T-cell (primary cell): ENCODE data around the gene NFKBIL1. TPM values are rescaled to one million over a fixed set of nuclear protein-coding genes. Genes with fewer than 3 reads are reported as not detected.
"Not testable (repeated sequence)": the region's sequence is repeated elsewhere in the genome, so short reads cannot be mapped to it uniquely, and the experiment has no call there.

ENCODE experiments used
- ATAC-seq, 4 experiments: fragments of 200-7000 bp in 3 of 4; fragments of 150-1000 bp in 1 of 4; cut with Tn5 transposase; replicated peaks in 1 of 4; 1 replicate in 3 of 4; 2 replicates in 1 of 4; pipeline ENCODE4 v1.10.0; 2021; ENCODE audit warnings: moderate library complexity in 3 of 4, mild to moderate bottlenecking in 2 of 4, moderate number of reproducible peaks in 1 of 4
- CTCF ChIA-PET, 2 donors: fragments of 300-600 bp; sonication (Branson Sonifier 250); formaldehyde crosslinking; loops; one replicate each; lab custom pipeline; 2022; ENCODE audit warnings: antibody characterized with exemption in 2 of 2; lab: Charles Lee
- POLR2A ChIA-PET, 2 donors: fragments of 300-600 bp; sonication (Branson Sonifier 250); formaldehyde crosslinking; loops; one replicate each; lab custom pipeline; 2022; ENCODE audit warnings: antibody characterized with exemption in 2 of 2; lab: Charles Lee
- DNase-seq, 35 experiments: peaks; one replicate each; pipeline versions ENCODE4 v3.0.0 to v3.0.0-alpha.2; 2013 to 2023
- H3K27ac ChIP-seq: one replicate; pipeline ENCODE4 v1.5.1; 2013; ENCODE audit warnings: low read length
- H3K27me3 ChIP-seq, 2 experiments: replicated peaks in 1 of 2; 1 replicate in 1 of 2; 2 replicates in 1 of 2; pipeline versions ENCODE4 v1.6.1 to v1.7.0; 2013; ENCODE audit warnings: low read length in 1 of 2, mixed read lengths in 1 of 2; ENCODE audit not compliant: control insufficient read depth in 2 of 2, insufficient read depth in 2 of 2; ENCODE audit errors: extremely low read depth in 1 of 2
- H3K36me3 ChIP-seq, 2 donors: 1 replicate in 1 of 2; 2 replicates in 1 of 2; pipeline versions ENCODE4 v1.6.1 to v1.7.0; 2013; ENCODE audit warnings: low read length in 1 of 2; ENCODE audit not compliant: control insufficient read depth in 2 of 2, insufficient read depth in 1 of 2; ENCODE audit errors: extremely low read depth in 1 of 2
- H3K4me1 ChIP-seq, 2 experiments: 1 replicate in 1 of 2; 2 replicates in 1 of 2; pipeline versions ENCODE4 v1.6.1 to v1.7.0; 2013; ENCODE audit warnings: low read length in 2 of 2, mixed read lengths in 1 of 2; ENCODE audit not compliant: insufficient read depth in 2 of 2, control insufficient read depth in 1 of 2; ENCODE audit errors: extremely low read depth in 1 of 2
- H3K4me3 ChIP-seq, 2 donors: 1 replicate in 1 of 2; 2 replicates in 1 of 2; pipeline versions ENCODE4 v1.5.1 to v1.7.0; 2013; ENCODE audit warnings: mild to moderate bottlenecking in 2 of 2, low read length in 1 of 2, moderate library complexity in 1 of 2; ENCODE audit not compliant: control insufficient read depth in 1 of 2; ENCODE audit errors: extremely low read depth in 1 of 2
- H3K9me3 ChIP-seq: 2 replicates; pipeline ENCODE4 v1.7.0; 2013
- H3K27ac Mint-ChIP-seq, 2 donors: one replicate each; pipeline ENCODE4 v1.8.0; 2020 to 2021; ENCODE audit warnings: mild to moderate bottlenecking in 2 of 2, mixed read lengths in 2 of 2
- H3K27me3 Mint-ChIP-seq, 2 donors: one replicate each; pipeline ENCODE4 v1.8.0; 2021 to 2022; ENCODE audit warnings: mixed read lengths in 2 of 2
- H3K36me3 Mint-ChIP-seq: one replicate; pipeline ENCODE4 v1.8.0; 2021; ENCODE audit warnings: mixed read lengths
- H3K4me1 Mint-ChIP-seq, 3 donors: one replicate each; pipeline ENCODE4 v1.8.0; 2020 to 2022; ENCODE audit warnings: mixed read lengths in 3 of 3, mild to moderate bottlenecking in 1 of 3
- H3K4me3 Mint-ChIP-seq, 3 donors: one replicate each; pipeline ENCODE4 v1.8.0; 2020 to 2022; ENCODE audit warnings: mild to moderate bottlenecking in 3 of 3, mixed read lengths in 3 of 3, moderate library complexity in 3 of 3
- H3K9me3 Mint-ChIP-seq, 3 donors: one replicate each; pipeline ENCODE4 v1.8.0; 2020 to 2022; ENCODE audit warnings: mixed read lengths in 3 of 3
- WGBS: methylation state at CpG from one replicate; pipeline ENCODE4 v1.1.5; 2013; ENCODE audit warnings: missing lambda C conversion rate; ENCODE audit not compliant: insufficient coverage; 5-methylcytosine and 5-hydroxymethylcytosine counted together
- total RNA-seq, 35 experiments: library from RNA in 6 of 35; stranded (reverse) in 6 of 35; fragments of 120-200 nt in 1 of 35; gene quantifications; one replicate each; pipeline versions ENCODE4 v1.2.1 to v1.2.4 and lab custom pipeline; 2013 to 2026

The NFKBIL1 gene
- 10 to 100 TPM in 3 of 5 donors, 1 to 10 TPM in 2; 6.9 to 17.1 (median 11.6) TPM for total RNA-seq
- 7.7 TPM for total RNA-seq (2013)
- 3.7 to 15.8 (median 10.1) reads per million in 29 experiments for total RNA-seq (lab: John Stamatoyannopoulos, UW)

GRCh38 chr6:31546958-31547726, at the start of gene NFKBIL1:
Gene NFKBIL1 (plus strand): TSS chr6:31547608. CDS start chr6:31547695, 87 bp downstream.
- Mint-ChIP-seq H3K27ac (peak within 1 kb of the TSS; percentile 88 to 92), H3K4me3 (peak within 1 kb of the TSS; percentile 84 to 88 (median 88)), H3K4me1 (peaks cover 39 to 45% (median 41%) of the 10 kb centered on the region in 3 donors), H3K9me3 (no peaks in the 10 kb centered on the region), H3K36me3 (no peaks in the 10 kb centered on the region), H3K27me3 (no peaks in the 10 kb centered on the region)
- Histone ChIP-seq H3K9me3 (no peaks in the 10 kb centered on the region), H3K36me3 (peaks cover 0 to 8% of the 10 kb centered on the region in 2 donors), H3K4me1 (peaks cover 13 to 44% of the 10 kb centered on the region in 2 experiments), H3K27ac (peak within 1 kb of the TSS; percentile 82), H3K27me3 (no peaks in the 10 kb centered on the region), H3K4me3 (peak within 1 kb of the TSS; percentile 46 to 49)
- ATAC-seq, result peak; percentile 85 to 90 (median 88)
- POLR2A ChIA-PET, result interaction anchor here (0.6 to 1.0 kb wide), 4 partner anchors 27 to 933 kb away, joined by 3 to 11 read pairs (median 6); partner anchors contain the start of gene NEU1 (in 1 of the 2)
- DNase-seq, result peak; percentile 69 to 95 (median 86)
- CTCF ChIA-PET, result interaction anchor here in 1 of 2 donors (0.6 to 7.0 kb wide), 5 partner anchors 33 to 260 kb away, joined by 3 to 244 read pairs (median 8); partner anchors contain the start of genes LTB and NCR3
- WGBS, result 0% methylated on average over 13 of the region's 25 CpGs

GRCh38 chr6:31498748-31499147, 48.7 kb upstream of the NFKBIL1 start:
- no peaks in the 10 kb centered on the region for H3K27me3 Mint-ChIP-seq
- Histone ChIP-seq H3K4me3 (peak overlapping the region in 1 of 2 donors; percentile 78), H3K4me1 (peaks cover 8 to 44% of the 10 kb centered on the region in 2 experiments), H3K27me3 (no peaks in the 10 kb centered on the region), H3K27ac (no peak overlapping the region), H3K36me3 (no peaks in the 10 kb centered on the region), H3K9me3 (no peaks in the 10 kb centered on the region)
- H3K36me3 Mint-ChIP-seq, result no peaks in the 10 kb centered on the region
- no peaks in the 10 kb centered on the region for H3K9me3 Mint-ChIP-seq
- WGBS, result 56% methylated on average over 12 of the region's 21 CpGs
- peak overlapping the region; percentile 83 to 88 (median 86) for H3K4me3 Mint-ChIP-seq
- DNase-seq (no peak), ATAC-seq (no peak)
- CTCF ChIA-PET, result interaction anchor here in 1 of 2 donors (0.6 to 1.4 kb wide), 3 partner anchors 43 to 630 kb away, joined by 3 to 5 read pairs (median 3); no protein-coding TSS in a partner anchor
- peaks cover 75 to 79% (median 78%) of the 10 kb centered on the region in 3 donors for H3K4me1 Mint-ChIP-seq
- peak overlapping the region; percentile 36 to 69 for H3K27ac Mint-ChIP-seq
- POLR2A ChIA-PET, result interaction anchor here in 1 of 2 donors (0.6 kb wide), 1 partner anchor 41 kb away, joined by 8 read pairs; no protein-coding TSS in a partner anchor

DNA sequence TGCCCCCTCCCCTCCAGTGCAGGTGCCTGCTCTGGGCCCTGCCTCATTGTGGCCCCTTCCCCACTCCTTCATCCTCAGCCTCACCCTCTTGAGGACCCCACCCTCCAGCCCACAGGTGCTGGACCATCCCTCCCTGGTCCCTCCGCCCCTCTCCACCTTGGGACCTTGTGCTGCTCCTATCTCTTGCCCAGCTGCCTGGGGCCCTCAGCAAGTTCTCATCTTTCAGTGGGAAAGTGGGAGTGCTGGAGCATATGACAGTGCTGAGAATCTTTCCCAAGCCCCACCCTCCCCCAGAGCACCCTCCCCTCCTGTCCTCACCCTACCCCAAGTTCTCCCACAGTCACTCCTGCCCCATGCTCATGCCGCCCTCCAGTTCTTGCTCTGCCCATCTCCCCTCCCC, 47.8 kb upstream of the NFKBIL1 start:
- ATAC-seq, H3K9me3 ChIP-seq, POLR2A ChIA-PET, H3K9me3 Mint-ChIP-seq, H3K27me3 ChIP-seq, DNase-seq, H3K36me3 ChIP-seq, H3K4me3 ChIP-seq, H3K27me3 Mint-ChIP-seq, H3K27ac ChIP-seq, CTCF ChIA-PET, H3K36me3 Mint-ChIP-seq, H3K27ac Mint-ChIP-seq: not testable (repeated sequence)
- peaks cover 8 to 42% of the 10 kb centered on the region in 2 experiments for H3K4me1 ChIP-seq
- peak overlapping the region; percentile 83 to 88 (median 86) for H3K4me3 Mint-ChIP-seq
- H3K4me1 Mint-ChIP-seq, result peaks cover 74 to 82% (median 75%) of the 10 kb centered on the region in 3 donors
- no CpG with 5 or more reads among the region's 2 CpGs for WGBS

DNA sequence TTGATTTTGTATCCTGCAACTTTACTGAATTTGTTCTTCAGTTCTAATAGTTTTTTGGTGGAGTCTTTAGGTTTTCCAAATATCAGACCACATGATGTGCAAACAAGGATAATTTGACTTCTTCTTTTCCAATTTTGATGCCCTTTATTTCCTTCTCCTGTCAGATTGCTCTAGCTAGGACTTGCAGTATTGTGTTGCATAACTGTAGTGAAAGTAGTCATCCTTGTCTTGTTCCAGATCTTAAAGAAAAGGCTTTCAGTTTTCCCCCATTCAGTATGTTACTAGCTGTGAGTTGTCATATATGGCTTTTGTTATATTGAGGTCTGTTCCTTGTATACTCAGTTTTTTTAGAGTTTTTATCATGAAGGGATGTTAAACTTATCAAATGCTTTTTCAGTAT, 44.8 kb upstream of the NFKBIL1 start:
- no peaks in the 10 kb centered on the region for H3K27me3 ChIP-seq
- ChIA-PET POLR2A (interaction anchor here in 1 of 2 donors (0.6 kb wide), 1 partner anchor 75 kb away, joined by 3 read pairs; no protein-coding TSS in a partner anchor), CTCF (no interaction called here)
- ATAC-seq (no peak), DNase-seq (no peak)
- H3K9me3 ChIP-seq, result no peaks in the 10 kb centered on the region
- no peaks in the 10 kb centered on the region for H3K27me3 Mint-ChIP-seq
- H3K27ac Mint-ChIP-seq, result peak overlapping the region; percentile 12 to 32
- H3K36me3 Mint-ChIP-seq, result peaks cover 19% of the 10 kb centered on the region
- H3K4me1 ChIP-seq, result peaks cover 0 to 15% of the 10 kb centered on the region in 2 experiments
- H3K9me3 Mint-ChIP-seq, result no peaks in the 10 kb centered on the region
- H3K4me1 Mint-ChIP-seq, result peaks cover 53 to 60% (median 58%) of the 10 kb centered on the region in 3 donors
- H3K4me3 Mint-ChIP-seq, result no peak overlapping the region
- no peak overlapping the region for H3K4me3 ChIP-seq
- no peak overlapping the region for H3K27ac ChIP-seq
- peaks cover 3 to 25% of the 10 kb centered on the region in 2 donors for H3K36me3 ChIP-seq

GRCh38 chr6:31509036-31509435, 38.4 kb upstream of the NFKBIL1 start:
- H3K9me3 ChIP-seq, H3K4me3 ChIP-seq, CTCF ChIA-PET, DNase-seq, H3K27me3 Mint-ChIP-seq, H3K27me3 ChIP-seq, H3K4me3 Mint-ChIP-seq, H3K4me1 Mint-ChIP-seq, H3K27ac Mint-ChIP-seq, POLR2A ChIA-PET, H3K4me1 ChIP-seq, H3K27ac ChIP-seq, H3K9me3 Mint-ChIP-seq, ATAC-seq: not testable (repeated sequence)
- H3K36me3 ChIP-seq, result peaks cover 10 to 52% of the 10 kb centered on the region in 2 donors
- peaks cover 40% of the 10 kb centered on the region for H3K36me3 Mint-ChIP-seq
- 100% methylated on average over 1 of the region's 2 CpGs for WGBS

- CTCF ChIA-PET, result no interaction called here
- peaks cover 37% of the 10 kb centered on the region for H3K36me3 Mint-ChIP-seq
Measured at GRCh38 chr6:31510007-31510406, 37.4 kb upstream of the NFKBIL1 start.

More at GRCh38 chr6:31510007-31510406, 37.4 kb upstream of the NFKBIL1 start:
- H3K36me3 ChIP-seq, result peaks cover 10 to 52% of the 10 kb centered on the region in 2 donors
- Mint-ChIP-seq H3K4me3 (no peak overlapping the region), H3K4me1 (peaks cover 2 to 7% (median 2%) of the 10 kb centered on the region in 3 donors), H3K9me3 (no peaks in the 10 kb centered on the region), H3K27me3 (no peaks in the 10 kb centered on the region), H3K27ac (no peak overlapping the region)
- H3K4me3 ChIP-seq, result no peak overlapping the region
- H3K27ac ChIP-seq, result no peak overlapping the region
- H3K9me3 ChIP-seq, result no peaks in the 10 kb centered on the region
- DNase-seq (no peak), ATAC-seq (no peak)
- no peaks in the 10 kb centered on the region for H3K4me1 ChIP-seq
- H3K27me3 ChIP-seq, result no peaks in the 10 kb centered on the region
- POLR2A ChIA-PET, result no interaction called here
- WGBS, result 100% methylated on average over 2 of the region's 4 CpGs
